Activated B cell treated with CpG ODN at 0.5 μM for 24 hours (primary cell): ENCODE results near the gene OTOS. TPM values are rescaled to one million over a fixed set of nuclear protein-coding genes. Genes with fewer than 3 reads are reported as not detected.

Experiments used
- ATAC-seq: fragments of 200-7000 bp; cut with Tn5 transposase; one replicate; pipeline ENCODE4 v1.10.0; 2021; ENCODE audit warnings: low read depth, mild to moderate bottlenecking, moderate library complexity
- CTCF ChIA-PET: fragments of 350-600 bp; sonication (Branson Sonifier 250); formaldehyde crosslinking; loops from one replicate; lab custom pipeline; 2021; ENCODE audit warnings: antibody characterized with exemption; lab: Charles Lee
- POLR2A ChIA-PET: fragments of 350-600 bp; sonication (Branson Sonifier 250); formaldehyde crosslinking; loops from one replicate; lab custom pipeline; 2021; ENCODE audit warnings: antibody characterized with exemption; lab: Charles Lee
- DNase-seq: peaks from one replicate; pipeline ENCODE4 v3.0.0; 2022
- H3K27ac Mint-ChIP-seq: one replicate; pipeline ENCODE4 v1.8.0; 2020; ENCODE audit warnings: mixed read lengths
- H3K27me3 Mint-ChIP-seq: one replicate; pipeline ENCODE4 v1.8.0; 2021; ENCODE audit warnings: mixed read lengths
- H3K36me3 Mint-ChIP-seq: one replicate; pipeline ENCODE4 v1.8.0; 2021; ENCODE audit warnings: low read depth, mixed read lengths
- H3K4me1 Mint-ChIP-seq: one replicate; pipeline ENCODE4 v1.8.0; 2021; ENCODE audit warnings: mixed read lengths
- H3K4me3 Mint-ChIP-seq: one replicate; pipeline ENCODE4 v1.8.0; 2020; ENCODE audit warnings: mild to moderate bottlenecking, mixed read lengths
- H3K9me3 Mint-ChIP-seq: one replicate; pipeline ENCODE4 v1.8.0; 2020; ENCODE audit warnings: mixed read lengths
- intact Hi-C: fragments of 100-400 bp; cut with micrococcal nuclease; formaldehyde crosslinking; loops from one replicate; pipeline ENCODE4 v1.15.1; 2024
- total RNA-seq: library from RNA; stranded (reverse); gene quantifications from 2 replicates; pipeline ENCODE4 v1.2.3, GENCODE V29; 2022
- TF ChIP-seq, protein P1 (sequence below): fragments of 200-600 bp; IDR thresholded peaks from one replicate; pipeline ENCODE4 v1.8.0; 2022; ENCODE audit warnings: antibody characterized with exemption, mild to moderate bottlenecking

The OTOS gene
- total RNA-seq, 1 donor from 2014 or later, result not detected

- peaks cover 27% of the 10 kb centered on the region for H3K4me1 Mint-ChIP-seq
- H3K27ac Mint-ChIP-seq, result peak within 1 kb of the TSS; percentile 56
- intact Hi-C loops, result loop anchor here (1.0 to 10.0 kb wide), 6 partner anchors 111 to 1749 kb away; partner anchors contain the start of genes GPC1, HDAC4, NDUFA10 and STK25
- H3K27me3 Mint-ChIP-seq, result peaks cover 5% of the 10 kb centered on the region
- TF ChIP-seq, protein P1, sequence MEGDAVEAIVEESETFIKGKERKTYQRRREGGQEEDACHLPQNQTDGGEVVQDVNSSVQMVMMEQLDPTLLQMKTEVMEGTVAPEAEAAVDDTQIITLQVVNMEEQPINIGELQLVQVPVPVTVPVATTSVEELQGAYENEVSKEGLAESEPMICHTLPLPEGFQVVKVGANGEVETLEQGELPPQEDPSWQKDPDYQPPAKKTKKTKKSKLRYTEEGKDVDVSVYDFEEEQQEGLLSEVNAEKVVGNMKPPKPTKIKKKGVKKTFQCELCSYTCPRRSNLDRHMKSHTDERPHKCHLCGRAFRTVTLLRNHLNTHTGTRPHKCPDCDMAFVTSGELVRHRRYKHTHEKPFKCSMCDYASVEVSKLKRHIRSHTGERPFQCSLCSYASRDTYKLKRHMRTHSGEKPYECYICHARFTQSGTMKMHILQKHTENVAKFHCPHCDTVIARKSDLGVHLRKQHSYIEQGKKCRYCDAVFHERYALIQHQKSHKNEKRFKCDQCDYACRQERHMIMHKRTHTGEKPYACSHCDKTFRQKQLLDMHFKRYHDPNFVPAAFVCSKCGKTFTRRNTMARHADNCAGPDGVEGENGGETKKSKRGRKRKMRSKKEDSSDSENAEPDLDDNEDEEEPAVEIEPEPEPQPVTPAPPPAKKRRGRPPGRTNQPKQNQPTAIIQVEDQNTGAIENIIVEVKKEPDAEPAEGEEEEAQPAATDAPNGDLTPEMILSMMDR, result no peak
- ChIA-PET CTCF (no interaction called here), POLR2A (no interaction called here)
- H3K9me3 Mint-ChIP-seq, result no peaks in the 10 kb centered on the region
- DNase-seq (peak; percentile 87), ATAC-seq (peak; percentile 94)
- H3K36me3 Mint-ChIP-seq, result peaks cover 28% of the 10 kb centered on the region
- peak within 1 kb of the TSS; percentile 88 for H3K4me3 Mint-ChIP-seq
Observed at GRCh38 chr2:240136013-240136670, 4.3 kb downstream of the OTOS start, which contains the start of gene COPS9. Gene COPS9, minus strand, starts transcription at chr2:240136305. Its CDS starts 21 bp downstream, at chr2:240136284.

DNA sequence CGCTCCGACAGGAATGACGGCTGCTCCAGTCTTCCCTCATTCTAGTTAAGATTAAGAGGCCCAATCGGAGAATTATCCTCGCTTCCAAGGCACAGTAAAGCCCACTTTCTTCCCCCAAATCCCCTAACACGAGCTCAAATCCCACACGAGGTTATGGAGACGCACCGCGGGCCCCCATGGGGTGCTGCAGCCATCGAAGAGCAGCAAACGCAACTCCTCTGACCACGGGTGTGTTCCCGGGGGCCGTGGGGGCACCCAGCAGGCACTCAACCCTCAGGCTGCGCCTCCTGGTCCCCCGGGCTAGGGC is 4.8 kb downstream of the OTOS start:
- CTCF ChIA-PET, result no interaction called here
- no peak for DNase-seq
- Mint-ChIP-seq H3K27me3 (peaks cover 5% of the 10 kb centered on the region), H3K4me3 (peak overlapping the region; percentile 88), H3K9me3 (no peaks in the 10 kb centered on the region), H3K27ac (peak overlapping the region; percentile 6), H3K4me1 (peaks cover 27% of the 10 kb centered on the region), H3K36me3 (peaks cover 32% of the 10 kb centered on the region)
- intact Hi-C loops, result loop anchor here (1.0 to 10.0 kb wide), 6 partner anchors 110 to 1749 kb away; partner anchors contain the start of genes GPC1, HDAC4, NDUFA10 and STK25
- POLR2A ChIA-PET, result no interaction called here
- TF ChIP-seq, protein P1, result no peak
- peak; percentile 5 for ATAC-seq

DNA sequence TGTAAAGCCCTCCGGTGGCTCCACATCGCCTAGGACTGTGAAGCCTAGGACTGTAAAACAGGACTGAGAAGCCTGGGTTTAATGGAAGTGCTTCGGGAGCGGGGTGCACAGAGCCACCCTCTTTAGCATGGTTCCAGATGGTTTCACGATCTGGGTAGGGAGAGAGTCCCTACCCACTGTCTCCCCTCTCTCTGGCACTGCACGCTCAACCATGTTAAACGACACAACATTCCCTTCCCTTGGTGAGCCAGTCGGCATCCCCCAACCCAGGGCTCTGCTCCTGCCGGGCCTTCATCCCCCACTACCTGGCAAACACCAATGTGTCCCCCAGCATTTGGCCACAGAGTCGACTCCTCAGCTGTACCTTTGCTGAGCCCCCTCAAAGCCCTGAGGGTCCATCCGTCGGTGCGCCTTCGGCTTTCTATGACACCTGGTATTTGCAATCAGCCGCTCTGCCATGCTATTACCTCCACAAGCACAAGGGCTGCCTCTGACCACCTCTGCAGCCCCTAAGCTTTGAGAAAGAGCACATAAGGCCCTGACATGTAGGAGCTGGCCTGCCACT is 5.4 kb downstream of the OTOS start:
- TF ChIP-seq, protein P1, result no peak
- ChIA-PET POLR2A (interaction anchor here (0.9 kb wide), 1 partner anchor 109 kb away, joined by 4 read pairs; no protein-coding TSS in a partner anchor), CTCF (no interaction called here)

DNA sequence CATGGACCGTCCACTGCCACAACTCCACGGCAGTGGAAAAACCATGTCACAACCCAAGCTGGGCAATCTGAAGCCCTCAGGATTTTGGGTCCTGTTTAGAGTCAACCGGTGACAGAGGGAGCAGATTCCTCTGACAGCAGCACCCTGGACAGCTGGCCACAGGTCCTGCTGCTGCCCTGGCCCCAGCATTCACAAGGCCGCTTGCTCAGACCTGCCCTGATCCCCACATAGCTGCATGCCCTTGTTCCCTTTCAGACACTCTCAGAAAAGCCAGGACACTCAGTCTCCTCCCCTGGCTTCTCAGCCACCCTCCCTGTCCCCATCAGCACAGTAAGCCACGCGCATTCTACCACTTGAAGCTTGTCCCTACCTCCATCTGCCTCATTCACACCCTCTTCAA is 6.0 kb downstream of the OTOS start:
- Mint-ChIP-seq H3K9me3 (no peaks in the 10 kb centered on the region), H3K4me3 (peak overlapping the region; percentile 88), H3K36me3 (peaks cover 44% of the 10 kb centered on the region), H3K4me1 (peaks cover 27% of the 10 kb centered on the region), H3K27ac (no peak overlapping the region), H3K27me3 (peaks cover 3% of the 10 kb centered on the region)
- intact Hi-C loops, result loop anchor here (10.0 kb wide), 3 partner anchors 200 to 1750 kb away; partner anchors contain the start of gene STK25
- CTCF ChIA-PET, result no interaction called here
- DNase-seq (no peak), ATAC-seq (no peak)
- TF ChIP-seq, protein P1, result no peak
- POLR2A ChIA-PET, result interaction anchor here (0.9 kb wide), 1 partner anchor 108 kb away, joined by 4 read pairs; no protein-coding TSS in a partner anchor

More for the DNA sequence above, 5.4 kb downstream of the OTOS start:
- Mint-ChIP-seq H3K27me3 (peaks cover 3% of the 10 kb centered on the region), H3K4me1 (peaks cover 27% of the 10 kb centered on the region), H3K4me3 (peak overlapping the region; percentile 88), H3K36me3 (peaks cover 39% of the 10 kb centered on the region), H3K9me3 (no peaks in the 10 kb centered on the region), H3K27ac (no peak overlapping the region)
- intact Hi-C loops, result loop anchor here (5.0 to 10.0 kb wide), 4 partner anchors 200 to 1750 kb away; partner anchors contain the start of genes HDAC4 and STK25
- ATAC-seq (no peak), DNase-seq (no peak)

- TF ChIP-seq, protein P1, result no peak
- CTCF ChIA-PET, result no interaction called here
- ATAC-seq (no peak), DNase-seq (no peak)
- intact Hi-C loops, result loop anchor here (10.0 kb wide), 3 partner anchors 199 to 1751 kb away; partner anchors contain the start of gene STK25
- no peaks in the 10 kb centered on the region for H3K9me3 Mint-ChIP-seq
- no peak overlapping the region for H3K4me3 Mint-ChIP-seq
- peaks cover 55% of the 10 kb centered on the region for H3K36me3 Mint-ChIP-seq
- POLR2A ChIA-PET, result no interaction called here
- no peak overlapping the region for H3K27ac Mint-ChIP-seq
- peaks cover 27% of the 10 kb centered on the region for H3K4me1 Mint-ChIP-seq
- no peaks in the 10 kb centered on the region for H3K27me3 Mint-ChIP-seq
Observed at GRCh38 chr2:240133401-240133800, 7.1 kb downstream of the OTOS start.
